Mesodermal cell (in vitro differentiated cells): ENCODE measurements around the gene RAB36.
A peak's percentile ranks its signal among the peaks of the same experiment; 100 is the strongest.

Source experiments
- H3K27ac ChIP-seq: 2 replicates; pipeline ENCODE4 v1.7.0; 2013; ENCODE audit warnings: mild to moderate bottlenecking, low read depth, low read length, moderate library complexity; ENCODE audit not compliant: severe bottlenecking
- H3K36me3 ChIP-seq: 2 replicates; pipeline ENCODE4 v1.7.1; 2013; ENCODE audit warnings: mild to moderate bottlenecking, low read length, moderate library complexity; ENCODE audit not compliant: control insufficient read depth, insufficient read depth
- H3K4me1 ChIP-seq: one replicate; pipeline ENCODE4 v1.7.1; 2013; ENCODE audit warnings: mild to moderate bottlenecking, low read length; ENCODE audit not compliant: insufficient read depth, control insufficient read depth, poor library complexity, severe bottlenecking
- H3K4me3 ChIP-seq: 2 replicates; pipeline ENCODE4 v1.7.0; 2013; ENCODE audit warnings: low read length, control low read depth, mild to moderate bottlenecking; ENCODE audit not compliant: insufficient read depth, poor library complexity, severe bottlenecking; ENCODE audit errors: extremely low read depth
- H3K9me3 ChIP-seq: 2 replicates; pipeline ENCODE4 v1.7.1; 2013; ENCODE audit warnings: mild to moderate bottlenecking, low read length, moderate library complexity; ENCODE audit not compliant: control insufficient read depth
- WGBS, 2 experiments: methylation state at CpG; one replicate each; pipeline ENCODE4 v1.1.5; 2013; ENCODE audit warnings: missing lambda C conversion rate in 2 of 2; ENCODE audit not compliant: insufficient coverage in 2 of 2; 5-methylcytosine and 5-hydroxymethylcytosine counted together

Gene RAB36

GRCh38 chr22:23190526-23190925 lies 45.2 kb downstream of the RAB36 start:
- H3K4me1 ChIP-seq: peaks cover 17% of the 10 kb centered on the region
- H3K27ac ChIP-seq: no peak overlapping the region
- peaks cover 55% of the 10 kb centered on the region for H3K36me3 ChIP-seq
- WGBS, 2 experiments: 89 to 100% methylated on average over 2 to 6 of the region's 9 CpGs
- H3K9me3 ChIP-seq: no peaks in the 10 kb centered on the region
- no peak overlapping the region for H3K4me3 ChIP-seq

- WGBS, 2 experiments: 81 to 96% methylated on average over 4 of the region's 5 CpGs
- H3K27ac ChIP-seq: no peak overlapping the region
- H3K4me1 ChIP-seq: peaks cover 22% of the 10 kb centered on the region
- peaks cover 51% of the 10 kb centered on the region for H3K36me3 ChIP-seq
- H3K9me3 ChIP-seq: no peaks in the 10 kb centered on the region
- H3K4me3 ChIP-seq: no peak overlapping the region
Observed at GRCh38 chr22:23192133-23192532, 46.9 kb downstream of the RAB36 start.

GRCh38 chr22:23192558-23192957 lies 47.3 kb downstream of the RAB36 start:
- no peaks in the 10 kb centered on the region for H3K9me3 ChIP-seq
- H3K36me3 ChIP-seq: peaks cover 51% of the 10 kb centered on the region
- 100% methylated on average over 3 of the region's 4 CpGs for WGBS, 2 experiments
- H3K4me1 ChIP-seq: peaks cover 19% of the 10 kb centered on the region
- no peak overlapping the region for H3K4me3 ChIP-seq
- H3K27ac ChIP-seq: no peak overlapping the region

GRCh38 chr22:23193196-23193827 lies 48.0 kb downstream of the RAB36 start:
- Histone ChIP-seq H3K4me3 (no peak overlapping the region), H3K36me3 (peaks cover 49% of the 10 kb centered on the region), H3K27ac (no peak overlapping the region), H3K4me1 (peaks cover 14% of the 10 kb centered on the region), H3K9me3 (no peaks in the 10 kb centered on the region)
- 94 to 100% methylated on average over 2 of the region's 5 CpGs for WGBS, 2 experiments

GRCh38 chr22:23193882-23194281 lies 48.6 kb downstream of the RAB36 start:
- Histone ChIP-seq H3K9me3 (no peaks in the 10 kb centered on the region), H3K27ac (no peak overlapping the region), H3K4me1 (peaks cover 17% of the 10 kb centered on the region), H3K4me3 (no peak overlapping the region), H3K36me3 (peaks cover 51% of the 10 kb centered on the region)
- WGBS, 2 experiments: 96 to 97% methylated on average over 3 to 4 of the region's 5 CpGs

GRCh38 chr22:23196165-23196564 lies 50.9 kb downstream of the RAB36 start:
- peaks cover 48% of the 10 kb centered on the region for H3K36me3 ChIP-seq
- no peak overlapping the region for H3K4me3 ChIP-seq
- WGBS, 2 experiments: 86 to 87% methylated on average over 8 to 11 of the region's 11 CpGs
- no peaks in the 10 kb centered on the region for H3K9me3 ChIP-seq
- H3K27ac ChIP-seq: no peak overlapping the region
- H3K4me1 ChIP-seq: peaks cover 27% of the 10 kb centered on the region

GRCh38 chr22:23197836-23198235 lies 52.6 kb downstream of the RAB36 start:
- Histone ChIP-seq H3K27ac (no peak overlapping the region), H3K4me3 (no peak overlapping the region), H3K9me3 (no peaks in the 10 kb centered on the region), H3K36me3 (peaks cover 32% of the 10 kb centered on the region), H3K4me1 (peaks cover 27% of the 10 kb centered on the region)
- WGBS, 2 experiments: 93 to 100% methylated on average over 7 to 8 of the region's 8 CpGs

GRCh38 chr22:23199159-23199558 lies 53.9 kb downstream of the RAB36 start:
- Histone ChIP-seq H3K4me1 (peaks cover 21% of the 10 kb centered on the region), H3K4me3 (no peak overlapping the region), H3K36me3 (peaks cover 39% of the 10 kb centered on the region), H3K27ac (peak overlapping the region; percentile 23), H3K9me3 (no peaks in the 10 kb centered on the region)
- 65% methylated on average over 6 to 8 of the region's 8 CpGs for WGBS, 2 experiments

GRCh38 chr22:23200898-23201297 lies 55.6 kb downstream of the RAB36 start:
- Histone ChIP-seq H3K4me3 (no peak overlapping the region), H3K4me1 (peaks cover 21% of the 10 kb centered on the region), H3K36me3 (peaks cover 51% of the 10 kb centered on the region), H3K9me3 (no peaks in the 10 kb centered on the region), H3K27ac (no peak overlapping the region)
- WGBS, 2 experiments: 94 to 95% methylated on average over 5 of the region's 5 CpGs

- peaks cover 13% of the 10 kb centered on the region for H3K4me1 ChIP-seq
- H3K4me3 ChIP-seq: no peak overlapping the region
- peaks cover 51% of the 10 kb centered on the region for H3K36me3 ChIP-seq
- no peak overlapping the region for H3K27ac ChIP-seq
- H3K9me3 ChIP-seq: no peaks in the 10 kb centered on the region
- WGBS, 2 experiments: 90% methylated on average over 1 to 3 of the region's 4 CpGs
Observed at GRCh38 chr22:23202812-23203451, 57.7 kb downstream of the RAB36 start.

- H3K36me3 ChIP-seq: peaks cover 53% of the 10 kb centered on the region
- H3K9me3 ChIP-seq: no peaks in the 10 kb centered on the region
- H3K4me1 ChIP-seq: peaks cover 11% of the 10 kb centered on the region
- no peak overlapping the region for H3K4me3 ChIP-seq
- H3K27ac ChIP-seq: no peak overlapping the region
- WGBS, 2 experiments: 91 to 92% methylated on average over 7 of the region's 7 CpGs
Observed at GRCh38 chr22:23203452-23204124, 58.3 kb downstream of the RAB36 start.
